GM12865 (cell line): ENCODE results near the gene RNPEP.
A peak's percentile ranks its signal among the peaks of the same experiment; 100 is the strongest.
"Not testable (repeated sequence)": the region's sequence is repeated elsewhere in the genome, so short reads cannot be mapped to it uniquely, and the experiment has no call there.

Experiments
- DNase-seq: peaks from one replicate; pipeline ENCODE4 v3.0.0; 2010; ENCODE audit warnings: low read depth
- H3K4me3 ChIP-seq: 2 replicates; pipeline ENCODE4 v1.5.1; 2011; ENCODE audit warnings: mild to moderate bottlenecking, low read depth, low read length, control low read depth
- TF ChIP-seq, protein P1 (sequence below): IDR thresholded peaks from 2 replicates; pipeline ENCODE4 v1.5.1; 2011; ENCODE audit warnings: low read length, control low read depth, low read depth, inconsistent platforms; ENCODE audit not compliant: insufficient read depth; ENCODE audit errors: missing control alignments

RNPEP gene, protein sequence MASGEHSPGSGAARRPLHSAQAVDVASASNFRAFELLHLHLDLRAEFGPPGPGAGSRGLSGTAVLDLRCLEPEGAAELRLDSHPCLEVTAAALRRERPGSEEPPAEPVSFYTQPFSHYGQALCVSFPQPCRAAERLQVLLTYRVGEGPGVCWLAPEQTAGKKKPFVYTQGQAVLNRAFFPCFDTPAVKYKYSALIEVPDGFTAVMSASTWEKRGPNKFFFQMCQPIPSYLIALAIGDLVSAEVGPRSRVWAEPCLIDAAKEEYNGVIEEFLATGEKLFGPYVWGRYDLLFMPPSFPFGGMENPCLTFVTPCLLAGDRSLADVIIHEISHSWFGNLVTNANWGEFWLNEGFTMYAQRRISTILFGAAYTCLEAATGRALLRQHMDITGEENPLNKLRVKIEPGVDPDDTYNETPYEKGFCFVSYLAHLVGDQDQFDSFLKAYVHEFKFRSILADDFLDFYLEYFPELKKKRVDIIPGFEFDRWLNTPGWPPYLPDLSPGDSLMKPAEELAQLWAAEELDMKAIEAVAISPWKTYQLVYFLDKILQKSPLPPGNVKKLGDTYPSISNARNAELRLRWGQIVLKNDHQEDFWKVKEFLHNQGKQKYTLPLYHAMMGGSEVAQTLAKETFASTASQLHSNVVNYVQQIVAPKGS

DNA sequence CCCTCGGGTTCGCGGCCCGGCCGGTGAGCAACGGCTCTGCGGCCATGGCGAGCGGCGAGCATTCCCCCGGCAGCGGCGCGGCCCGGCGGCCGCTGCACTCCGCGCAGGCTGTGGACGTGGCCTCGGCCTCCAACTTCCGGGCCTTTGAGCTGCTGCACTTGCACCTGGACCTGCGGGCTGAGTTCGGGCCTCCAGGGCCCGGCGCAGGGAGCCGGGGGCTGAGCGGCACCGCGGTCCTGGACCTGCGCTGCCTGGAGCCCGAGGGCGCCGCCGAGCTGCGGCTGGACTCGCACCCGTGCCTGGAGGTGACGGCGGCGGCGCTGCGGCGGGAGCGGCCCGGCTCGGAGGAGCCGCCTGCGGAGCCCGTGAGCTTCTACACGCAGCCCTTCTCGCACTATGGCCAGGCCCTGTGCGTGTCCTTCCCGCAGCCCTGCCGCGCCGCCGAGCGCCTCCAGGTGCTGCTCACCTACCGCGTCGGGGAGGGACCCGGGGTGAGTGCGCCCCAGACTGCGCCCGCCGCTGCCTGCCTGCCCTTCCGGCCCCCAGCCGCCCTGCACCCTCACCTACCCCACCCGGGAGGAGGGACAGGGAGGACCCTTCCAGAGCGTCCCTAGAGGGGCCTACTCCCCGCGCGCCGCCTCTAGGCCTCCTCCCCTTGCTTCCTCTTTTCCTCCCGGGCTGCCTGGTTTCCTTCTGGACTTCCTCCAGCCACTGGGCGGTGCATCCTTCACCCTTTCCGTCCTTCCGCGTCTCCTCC, at the start of gene RNPEP:
TSS of gene RNPEP (plus strand) at position 26 of the 757 bp plus-strand sequence. CDS start at position 45, 19 bp downstream.
- TF ChIP-seq, protein P1, sequence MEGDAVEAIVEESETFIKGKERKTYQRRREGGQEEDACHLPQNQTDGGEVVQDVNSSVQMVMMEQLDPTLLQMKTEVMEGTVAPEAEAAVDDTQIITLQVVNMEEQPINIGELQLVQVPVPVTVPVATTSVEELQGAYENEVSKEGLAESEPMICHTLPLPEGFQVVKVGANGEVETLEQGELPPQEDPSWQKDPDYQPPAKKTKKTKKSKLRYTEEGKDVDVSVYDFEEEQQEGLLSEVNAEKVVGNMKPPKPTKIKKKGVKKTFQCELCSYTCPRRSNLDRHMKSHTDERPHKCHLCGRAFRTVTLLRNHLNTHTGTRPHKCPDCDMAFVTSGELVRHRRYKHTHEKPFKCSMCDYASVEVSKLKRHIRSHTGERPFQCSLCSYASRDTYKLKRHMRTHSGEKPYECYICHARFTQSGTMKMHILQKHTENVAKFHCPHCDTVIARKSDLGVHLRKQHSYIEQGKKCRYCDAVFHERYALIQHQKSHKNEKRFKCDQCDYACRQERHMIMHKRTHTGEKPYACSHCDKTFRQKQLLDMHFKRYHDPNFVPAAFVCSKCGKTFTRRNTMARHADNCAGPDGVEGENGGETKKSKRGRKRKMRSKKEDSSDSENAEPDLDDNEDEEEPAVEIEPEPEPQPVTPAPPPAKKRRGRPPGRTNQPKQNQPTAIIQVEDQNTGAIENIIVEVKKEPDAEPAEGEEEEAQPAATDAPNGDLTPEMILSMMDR, result peak; percentile 13
- peak; percentile 66 for DNase-seq

DNA sequence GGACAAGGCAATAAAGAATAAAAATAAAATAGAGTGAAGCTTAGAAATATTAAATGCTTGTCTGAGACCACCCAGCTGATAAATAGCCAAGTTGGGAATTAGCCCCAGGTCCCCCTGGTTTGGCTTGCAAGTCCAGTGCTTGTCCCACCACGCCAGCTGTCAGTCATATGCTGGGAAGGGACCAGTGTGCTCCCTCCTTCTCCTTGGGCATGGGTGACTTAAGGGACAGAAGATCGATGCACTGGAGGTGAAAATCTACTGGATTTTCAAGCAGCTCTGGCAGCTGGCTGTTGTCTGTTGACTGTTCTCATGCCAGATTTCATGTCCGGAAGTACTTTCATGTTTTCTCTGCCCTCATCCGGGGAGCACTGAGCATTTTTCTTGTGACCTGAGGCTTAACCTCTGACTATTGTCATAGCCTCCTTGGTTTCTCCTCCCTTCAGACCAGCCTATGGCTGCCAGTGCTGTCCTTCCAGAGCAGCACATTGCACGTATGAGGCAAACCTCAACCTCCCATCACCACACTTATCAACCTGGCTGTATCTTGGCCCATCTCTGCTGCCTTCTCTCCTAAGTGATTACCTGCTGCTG, 48.5 kb upstream of the RNPEP start:
- DNase-seq, result no peak
- TF ChIP-seq, protein P1, result no peak
- no peak overlapping the region for H3K4me3 ChIP-seq

More for the DNA sequence above, at the start of gene RNPEP:
- H3K4me3 ChIP-seq, result peak within 1 kb of the TSS; percentile 62

DNA sequence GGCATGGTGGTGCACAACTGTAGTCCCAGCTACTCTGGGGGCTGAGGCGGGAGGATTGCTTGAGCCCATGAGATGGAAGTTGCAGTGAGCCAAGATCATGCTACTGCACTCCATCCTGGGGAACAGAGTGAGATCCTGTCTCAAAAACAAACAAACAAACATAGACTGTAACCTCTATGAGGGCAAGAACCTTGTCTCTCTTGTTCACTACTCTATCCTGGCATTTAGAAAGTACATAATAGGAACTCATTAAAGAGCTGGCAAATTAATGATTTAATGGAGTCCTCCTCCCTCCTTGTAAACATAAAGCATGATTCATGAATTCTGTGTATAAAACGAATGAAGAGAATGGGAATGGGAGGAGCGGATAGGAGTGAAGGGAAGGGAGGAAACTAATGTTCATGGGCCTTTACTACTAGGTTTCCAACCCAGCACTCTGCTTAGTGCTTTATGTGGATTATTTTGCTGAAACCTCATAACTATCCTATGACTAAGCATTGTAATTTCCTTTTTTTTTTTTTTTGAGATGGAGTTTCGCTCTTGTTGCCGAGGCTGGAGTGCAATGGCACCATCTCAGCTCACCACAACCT, 44.7 kb upstream of the RNPEP start:
- H3K4me3 ChIP-seq, result no peak overlapping the region
- DNase-seq, result no peak
- TF ChIP-seq, protein P1, result no peak

GRCh38 chr1:201938440-201939035, 43.9 kb upstream of the RNPEP start:
- TF ChIP-seq, protein P1, result no peak
- H3K4me3 ChIP-seq, result no peak overlapping the region
- DNase-seq, result no peak

DNA sequence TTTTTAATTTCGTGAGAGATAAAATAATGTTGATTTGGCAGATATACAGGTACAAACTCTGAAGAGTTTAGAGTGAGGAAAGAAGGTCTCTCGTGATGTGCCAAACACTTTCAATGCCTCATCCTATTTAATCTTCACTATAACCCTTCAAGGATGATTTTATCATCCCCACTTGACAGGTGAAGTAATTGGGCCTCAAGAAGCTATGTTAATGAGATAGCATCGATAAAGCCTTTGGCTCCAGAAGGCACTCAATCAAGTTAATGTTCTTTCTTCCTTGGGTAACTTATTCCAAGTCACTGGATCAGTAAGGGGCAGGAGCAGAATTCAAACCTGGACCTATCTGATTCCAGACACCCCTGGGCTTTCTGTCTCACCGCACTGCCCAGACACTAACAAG, 43.3 kb upstream of the RNPEP start:
- H3K4me3 ChIP-seq, result no peak overlapping the region
- TF ChIP-seq, protein P1, result no peak
- no peak for DNase-seq

DNA sequence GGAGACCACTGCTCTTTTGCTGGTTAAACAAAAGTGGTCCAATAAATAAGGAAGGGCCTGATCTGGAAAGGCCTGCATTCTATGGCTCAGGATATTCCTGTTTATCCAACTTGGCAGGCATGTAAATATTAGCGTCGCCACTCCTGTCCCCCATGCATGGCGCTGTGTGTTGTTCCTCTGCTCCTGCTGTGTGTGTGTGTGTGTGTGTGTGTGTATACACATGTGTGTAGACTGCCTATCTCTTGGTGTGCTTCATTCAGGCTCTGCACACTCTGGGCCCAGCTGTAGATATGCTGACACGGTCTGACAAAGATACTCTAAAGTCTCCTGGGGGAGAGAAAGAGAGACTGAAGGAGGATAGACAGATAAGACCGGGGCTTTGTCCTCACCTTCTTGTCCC, 42.9 kb upstream of the RNPEP start:
- DNase-seq, result no peak
- TF ChIP-seq, protein P1, result no peak
- H3K4me3 ChIP-seq, result no peak overlapping the region

DNA sequence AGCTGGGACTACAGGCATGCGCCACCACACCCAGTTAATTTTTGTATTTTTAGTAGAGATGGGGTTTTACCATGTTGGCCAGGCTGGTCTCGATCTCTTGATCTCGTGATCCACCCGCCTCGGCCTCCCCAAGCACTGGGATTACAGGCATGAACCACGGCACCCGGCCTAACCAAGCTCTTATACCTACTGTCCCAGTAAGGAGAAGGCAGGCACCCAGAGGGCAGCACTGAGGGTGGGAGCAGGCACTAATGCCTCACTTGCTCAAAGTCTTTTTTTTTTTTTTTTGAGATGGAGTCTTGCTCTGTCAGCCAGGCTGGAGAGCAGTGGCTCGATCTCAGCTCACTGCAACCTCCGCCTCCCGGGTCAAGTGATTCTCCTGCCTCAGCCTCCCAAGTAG, 42.1 kb upstream of the RNPEP start:
- DNase-seq, H3K4me3 ChIP-seq: not testable (repeated sequence)
